HCT116 (cell line): ENCODE results near the gene TCF12. TPM values are rescaled to one million over a fixed set of nuclear protein-coding genes. Genes with fewer than 3 reads are reported as not detected.

Experiments used
- ATAC-seq: fragments of 200-7000 bp; cut with Tn5 transposase; 2 replicates; pipeline ENCODE4 v1.9.1; 2020; ENCODE audit warnings: mild to moderate bottlenecking, moderate library complexity
- BruUV-seq: library from RNA; stranded (reverse); fragments of 400-500 nt; replicated peaks from 2 replicates; lab custom pipeline; 2021; lab: Mats Ljungman, UMichigan
- CTCF ChIA-PET: fragments of 300-600 bp; sonication (Branson Sonifier 250); formaldehyde crosslinking; loops from one replicate; lab custom pipeline; 2021; ENCODE audit warnings: antibody characterized with exemption; lab: Charles Lee
- POLR2A ChIA-PET: fragments of 300-600, 350-600 bp; sonication (Branson Sonifier 250); formaldehyde crosslinking; loops from one replicate; lab custom pipeline; 2021; ENCODE audit warnings: antibody characterized with exemption; lab: Charles Lee
- RAD21 ChIA-PET, 2 experiments: fragments of 300-600 bp; sonication (Branson Sonifier 250); formaldehyde crosslinking; loops; one replicate each; lab custom pipeline; 2023; ENCODE audit warnings: low total read pairs in 2 of 2; ENCODE audit not compliant: uncharacterized antibody in 2 of 2, unreplicated experiment in 2 of 2, low non-redundant PET in 1 of 2; lab: Charles Lee
- DNase-seq: peaks from one replicate; pipeline ENCODE4 v3.0.0-alpha.2; 2010; ENCODE audit warnings: low read depth, low spot score
- H2AFZ ChIP-seq: fragments of 200-600 bp; shearing (Covaris generic), sonication (generic); 2 replicates; pipeline ENCODE4 v1.6.1; 2017; ENCODE audit warnings: low read depth, mixed run types, mixed read lengths, antibody characterized with exemption, low read length; ENCODE audit not compliant: poor library complexity, severe bottlenecking
- H3K27ac ChIP-seq: 2 replicates; pipeline ENCODE4 v1.5.1; 2012; ENCODE audit warnings: low read depth, low read length
- H3K27me3 ChIP-seq: fragments of 200-600 bp; sonication (generic); 2 replicates; pipeline ENCODE4 v1.6.1; 2016; ENCODE audit warnings: mixed run types, low read length, mixed read lengths; ENCODE audit not compliant: insufficient read depth
- H3K36me3 ChIP-seq, 2 experiments: fragments of 200-500 bp in 1 of 2; fragments of 200-600 bp in 1 of 2; sonication (Bioruptor generic) in 1 of 2; sonication (generic) in 1 of 2; 2 replicates each; pipeline versions ENCODE4 v1.5.1 to v1.6.1; 2014 to 2016; ENCODE audit warnings: low read length in 2 of 2, inconsistent platforms in 1 of 2, mixed read lengths in 1 of 2, mixed run types in 1 of 2; ENCODE audit not compliant: insufficient read depth in 2 of 2, control insufficient read depth in 1 of 2
- H3K4me1 ChIP-seq, 2 experiments: fragments of 200-600 bp in 1 of 2; sonication (generic) in 1 of 2; 2 replicates each; pipeline versions ENCODE4 v1.5.1 to v1.6.1; 2012 to 2017; ENCODE audit warnings: low read length in 2 of 2, inconsistent platforms in 1 of 2, mild to moderate bottlenecking in 1 of 2, mixed read lengths in 1 of 2, mixed run types in 1 of 2, moderate library complexity in 1 of 2; ENCODE audit not compliant: insufficient read depth in 2 of 2, control insufficient read depth in 1 of 2
- H3K4me2 ChIP-seq: fragments of 200-600 bp; sonication (generic); 2 replicates; pipeline ENCODE4 v1.6.1; 2017; ENCODE audit warnings: mixed run types, low read length, mixed read lengths
- H3K4me3 ChIP-seq, 2 experiments: fragments of 200-600 bp in 1 of 2; sonication (generic) in 1 of 2; replicated peaks in 1 of 2; 2 replicates each; pipeline ENCODE4 v1.5.1; 2011 to 2016; ENCODE audit warnings: low read length in 2 of 2, control low read depth in 1 of 2, low read depth in 1 of 2, mild to moderate bottlenecking in 1 of 2, mixed read lengths in 1 of 2, mixed run types in 1 of 2
- H3K79me2 ChIP-seq: fragments of 200-600 bp; sonication (generic); 2 replicates; pipeline ENCODE4 v1.6.1; 2017; ENCODE audit warnings: mild to moderate bottlenecking, mixed run types, low read length, moderate library complexity, mixed read lengths; ENCODE audit not compliant: insufficient read depth
- H3K9ac ChIP-seq: fragments of 200-600 bp; sonication (generic); 2 replicates; pipeline ENCODE4 v1.6.1; 2016; ENCODE audit warnings: low read length, mixed read lengths
- H3K9me2 ChIP-seq: fragments of 200-600 bp; sonication (generic), shearing (Covaris generic); 2 replicates; pipeline ENCODE4 v1.6.1; 2017; ENCODE audit warnings: mixed run types, mild to moderate bottlenecking, moderate library complexity; ENCODE audit not compliant: insufficient read depth
- H3K9me3 ChIP-seq, 2 experiments: fragments of 200-500 bp in 1 of 2; fragments of 200-600 bp in 1 of 2; sonication (Bioruptor generic) in 1 of 2; sonication (generic) in 1 of 2; 2 replicates each; pipeline ENCODE4 v1.6.1; 2014 to 2017; ENCODE audit warnings: low read length in 2 of 2, mixed read lengths in 2 of 2, inconsistent platforms in 1 of 2, low read depth in 1 of 2, mild to moderate bottlenecking in 1 of 2, mixed run types in 1 of 2, moderate library complexity in 1 of 2; ENCODE audit not compliant: control insufficient read depth in 1 of 2, insufficient read depth in 1 of 2
- H4K20me1 ChIP-seq: fragments of 200-600 bp; sonication (generic), shearing (Covaris generic); 2 replicates; pipeline ENCODE4 v1.6.1; 2017; ENCODE audit warnings: mixed run types, mild to moderate bottlenecking, moderate library complexity; ENCODE audit not compliant: insufficient read depth
- ATF3 ChIP-seq: IDR thresholded peaks from 2 replicates; pipeline ENCODE4 v1.6.1; 2012
- CEBPB ChIP-seq: IDR thresholded peaks from 2 replicates; pipeline ENCODE4 v1.6.1; 2012; ENCODE audit warnings: low read depth
- CTCF ChIP-seq, 3 experiments: fragments of 200-600 bp in 1 of 3; sonication (generic) in 1 of 3; IDR thresholded peaks in 2 of 3; conservative IDR thresholded peaks in 1 of 3; 2 replicates each; pipeline ENCODE4 v1.5.1; 2012 to 2017; ENCODE audit warnings: low read depth in 2 of 3, low read length in 2 of 3, antibody characterized with exemption in 1 of 3, borderline replicate concordance in 1 of 3, control low read depth in 1 of 3, mild to moderate bottlenecking in 1 of 3, mixed read lengths in 1 of 3, mixed run types in 1 of 3, moderate library complexity in 1 of 3; ENCODE audit not compliant: insufficient read depth in 1 of 3
- EGR1 ChIP-seq: IDR thresholded peaks from 2 replicates; pipeline ENCODE4 v1.6.1; 2012; ENCODE audit warnings: low read depth
- EZH2 ChIP-seq: fragments of 200-600 bp; sonication (generic); IDR thresholded peaks from 2 replicates; pipeline ENCODE4 v1.6.1; 2017; ENCODE audit warnings: antibody characterized with exemption, mixed run types
- FOSL1 ChIP-seq: IDR thresholded peaks from 2 replicates; pipeline ENCODE4 v1.6.1; 2012; ENCODE audit warnings: low read depth
- RAD21 ChIP-seq: IDR thresholded peaks from 2 replicates; pipeline ENCODE4 v1.6.1; 2012; ENCODE audit warnings: low read depth, mild to moderate bottlenecking
- REST ChIP-seq: IDR thresholded peaks from 2 replicates; pipeline ENCODE4 v1.6.1; 2012; ENCODE audit warnings: low read depth
- SIN3A ChIP-seq: IDR thresholded peaks from 2 replicates; pipeline ENCODE4 v1.6.1; 2012; ENCODE audit warnings: low read depth
- SP1 ChIP-seq: IDR thresholded peaks from 2 replicates; pipeline ENCODE4 v1.6.1; 2012; ENCODE audit warnings: low read depth
- SRF ChIP-seq: IDR thresholded peaks from 2 replicates; pipeline ENCODE4 v1.6.1; 2012; ENCODE audit warnings: low read depth
- TCF7L2 ChIP-seq: IDR thresholded peaks from 2 replicates; pipeline ENCODE4 v1.7.0; 2011; ENCODE audit warnings: borderline replicate concordance, inconsistent platforms; ENCODE audit not compliant: insufficient read depth, insufficient read length; ENCODE audit errors: extremely low read depth
- ZBTB33 ChIP-seq: IDR thresholded peaks from 2 replicates; pipeline ENCODE4 v1.6.1; 2011; ENCODE audit warnings: mild to moderate bottlenecking, low read length, moderate library complexity; ENCODE audit not compliant: insufficient replicate concordance; ENCODE audit errors: extremely low read depth
- ZFX ChIP-seq: fragments of 450-650 bp; IDR thresholded peaks from 2 replicates; pipeline ENCODE4 v1.6.1; 2017
- ZNF274 ChIP-seq: fragments of 200-500 bp; sonication (Bioruptor generic); IDR thresholded peaks from 2 replicates; pipeline ENCODE4 v1.6.1; 2014; ENCODE audit warnings: mild to moderate bottlenecking, low read depth, low read length, inconsistent platforms
- intact Hi-C: fragments of 100-400 bp; cut with micrococcal nuclease; formaldehyde crosslinking; loops from 2 replicates; pipeline ENCODE4 v1.10.0; 2022
- total RNA-seq: library from RNA; stranded (reverse); gene quantifications from one replicate; pipeline ENCODE4 v1.2.1, GENCODE V29; 2021; ENCODE audit not compliant: unreplicated experiment

The TCF12 gene
- total RNA-seq, 1 experiment from 2014 or later = 71.6 TPM

GRCh38 chr15:57215326-57215725, 296.9 kb downstream of the TCF12 start (continued):
- no peak for TF ChIP-seq CTCF (IDR thresholded peaks at IDR 0.05 in 2 of 3, conservative IDR thresholded peaks at IDR 0.05 in 1 of 3; ENCODE audit: borderline replicate concordance in 1 of 3, insufficient read depth in 1 of 3, low read depth in 2 of 3, low read length in 2 of 3)
- TF ChIP-seq SIN3A = no peak
- TF ChIP-seq ZNF274 = no peak
- TF ChIP-seq EGR1 = no peak

- DNase-seq (no peak), ATAC-seq (no peak)
- H3K36me3 ChIP-seq = no peaks in the 10 kb centered on the region
- peaks cover 8 to 9% of the 10 kb centered on the region in 2 experiments; a peak in 3 of 4 replicates for H3K4me1 ChIP-seq
- no peak overlapping the region for H3K4me3 ChIP-seq
- H3K9ac ChIP-seq = no peak overlapping the region
- no TSS peak for BruUV-seq
- H2AFZ ChIP-seq = no peak overlapping the region
- H3K79me2 ChIP-seq = no peaks in the 10 kb centered on the region
- no peak overlapping the region for H3K27ac ChIP-seq
- H3K9me3 ChIP-seq = no peaks in the 10 kb centered on the region
- RAD21 ChIA-PET = no interaction called here
- H4K20me1 ChIP-seq = no peaks in the 10 kb centered on the region; the same call in 1 of the 2 replicates
- CTCF ChIA-PET = interaction anchor here (0.8 kb wide), 1 partner anchor 304 kb away, joined by 3 read pairs; no protein-coding TSS in a partner anchor
- intact Hi-C loops = no loop called here
- POLR2A ChIA-PET = no interaction called here
- H3K9me2 ChIP-seq = no peaks in the 10 kb centered on the region
- H3K27me3 ChIP-seq = no peaks in the 10 kb centered on the region
- no peak overlapping the region for H3K4me2 ChIP-seq
- TF ChIP-seq ATF3 (no peak), SP1 (no peak), EGR1 (no peak), ZFX (no peak), TCF7L2 (no peak), REST (no peak), EZH2 (no peak), CTCF (IDR thresholded peaks at IDR 0.05 in 2 of 3, conservative IDR thresholded peaks at IDR 0.05 in 1 of 3; ENCODE audit: borderline replicate concordance in 1 of 3, insufficient read depth in 1 of 3, low read depth in 2 of 3, low read length in 2 of 3) (no peak), ZBTB33 (no peak), FOSL1 (no peak), SRF (no peak), CEBPB (no peak), RAD21 (no peak)
These were observed 297.4 kb downstream of the TCF12 start for GRCh38 chr15:57215881-57216280.
